22Rv1 (cell line): ENCODE results near the gene OLFML2B.

Experiments
- ZFX ChIP-seq: fragments of 450-650 bp; IDR thresholded peaks from 2 replicates; pipeline ENCODE4 v1.6.1; 2017; ENCODE audit warnings: antibody characterized with exemption, borderline replicate concordance
- TF ChIP-seq, protein P1 (sequence below): fragments of 450-650 bp; IDR thresholded peaks from 2 replicates; pipeline ENCODE4 v1.5.1; 2017; ENCODE audit warnings: mild to moderate bottlenecking

DNA sequence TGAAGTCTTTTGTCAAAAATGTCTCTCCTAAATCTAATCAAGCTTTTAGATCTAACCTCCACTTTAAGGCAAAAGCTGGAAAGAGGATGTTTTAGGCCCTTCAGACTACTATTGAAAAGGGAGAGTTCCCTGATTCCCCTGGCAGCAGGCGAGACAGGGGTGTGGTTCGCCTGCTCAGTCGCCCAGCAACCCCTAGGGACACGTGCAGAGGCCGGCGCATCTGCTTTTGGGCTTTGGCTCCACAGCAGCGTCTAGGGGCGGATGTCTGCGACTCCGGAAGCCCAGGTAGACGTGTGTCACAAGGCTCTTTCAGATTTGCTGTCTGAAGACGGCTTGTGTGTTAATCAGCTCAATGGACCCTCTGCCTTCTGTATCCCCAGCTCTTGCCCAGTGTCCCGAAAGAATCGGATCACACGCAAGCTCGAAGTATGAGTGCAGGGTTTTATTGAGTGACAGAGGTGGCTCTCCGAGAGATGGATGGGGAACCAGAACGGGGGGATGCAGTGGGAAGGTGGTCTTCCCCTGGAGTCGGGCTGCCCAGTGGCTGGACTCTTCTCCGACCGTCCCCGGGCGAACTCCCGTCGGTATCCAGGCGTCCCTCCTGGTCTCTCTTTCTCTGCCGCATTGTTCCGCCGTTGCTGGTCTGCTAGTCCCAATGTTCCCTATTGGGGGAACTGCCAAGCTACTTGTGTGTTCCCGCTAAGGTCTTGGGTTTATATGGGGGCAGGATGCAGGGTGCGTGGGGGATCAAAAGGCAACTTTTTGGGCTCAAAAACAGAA is 45.5 kb downstream of the OLFML2B start:
- TF ChIP-seq, protein P1, sequence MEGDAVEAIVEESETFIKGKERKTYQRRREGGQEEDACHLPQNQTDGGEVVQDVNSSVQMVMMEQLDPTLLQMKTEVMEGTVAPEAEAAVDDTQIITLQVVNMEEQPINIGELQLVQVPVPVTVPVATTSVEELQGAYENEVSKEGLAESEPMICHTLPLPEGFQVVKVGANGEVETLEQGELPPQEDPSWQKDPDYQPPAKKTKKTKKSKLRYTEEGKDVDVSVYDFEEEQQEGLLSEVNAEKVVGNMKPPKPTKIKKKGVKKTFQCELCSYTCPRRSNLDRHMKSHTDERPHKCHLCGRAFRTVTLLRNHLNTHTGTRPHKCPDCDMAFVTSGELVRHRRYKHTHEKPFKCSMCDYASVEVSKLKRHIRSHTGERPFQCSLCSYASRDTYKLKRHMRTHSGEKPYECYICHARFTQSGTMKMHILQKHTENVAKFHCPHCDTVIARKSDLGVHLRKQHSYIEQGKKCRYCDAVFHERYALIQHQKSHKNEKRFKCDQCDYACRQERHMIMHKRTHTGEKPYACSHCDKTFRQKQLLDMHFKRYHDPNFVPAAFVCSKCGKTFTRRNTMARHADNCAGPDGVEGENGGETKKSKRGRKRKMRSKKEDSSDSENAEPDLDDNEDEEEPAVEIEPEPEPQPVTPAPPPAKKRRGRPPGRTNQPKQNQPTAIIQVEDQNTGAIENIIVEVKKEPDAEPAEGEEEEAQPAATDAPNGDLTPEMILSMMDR: no peak
- no peak for TF ChIP-seq ZFX
